Measurements from ENCODE around the gene YIPF2. TPM values are rescaled to one million over a fixed set of nuclear protein-coding genes. Genes with fewer than 3 reads are reported as not detected.

The YIPF2 gene
- total and polyA plus RNA-seq, 2 of the 4 experiments (the other 2 are of a cell fraction) = 61.5 to 78.0 TPM

DNA sequence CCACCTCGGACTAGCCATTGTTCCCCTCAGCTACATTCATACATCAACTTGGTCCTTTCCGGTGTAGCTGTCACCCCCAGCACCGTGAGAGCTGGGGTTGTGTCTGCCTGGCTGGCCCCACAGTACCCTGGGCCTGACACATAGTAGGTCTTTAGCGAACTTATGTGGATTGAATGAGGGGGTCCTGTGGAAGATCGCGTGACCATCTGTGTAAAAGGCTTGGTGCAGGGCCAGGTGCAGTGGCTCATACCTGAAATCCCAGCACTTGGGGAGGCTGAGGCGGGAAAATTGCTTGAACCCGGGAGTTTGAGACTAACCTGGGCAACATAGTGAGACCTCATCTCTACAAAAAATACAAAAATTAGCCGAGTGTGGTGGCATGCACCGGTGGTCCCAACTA is 34.4 kb upstream of the YIPF2 start:
- 0 out of 2 replicates have a peak overlapping the region, but pooled peaks have one; percentile 2 for H3K4me3 ChIP-seq (ENCODE audit: insufficient read depth, low read depth, low read length)

More for the DNA sequence above, 34.4 kb upstream of the YIPF2 start:
- WGBS, 2 experiments (ENCODE audit: extremely low coverage in 2 of 2, insufficient read length in 1 of 2) = 93% methylated on average over 4 of the region's 10 CpGs; no CpG with 5 or more reads in 1 of the 2 experiments
- DNase-seq = no peak
- H4K20me1 ChIP-seq (ENCODE audit: insufficient read depth, low read length) = peaks cover 49% of the 10 kb centered on the region
- H3K23ac ChIP-seq (ENCODE audit: low read depth, low read length) = peak overlapping the region; percentile 90; the same call in 1 of the 2 replicates
- in situ Hi-C loops (cut with MboI; ENCODE audit: low sequenced_read_pairs) (no loop called here), dilution Hi-C loops (cut with HindIII; ENCODE audit: low sequenced_read_pairs, unreplicated experiment) (no loop called here), intact Hi-C loops (cut with micrococcal nuclease) (no loop called here)
- no peak overlapping the region; the same call in 1 of the 2 replicates for H3K9ac ChIP-seq (ENCODE audit: low read depth, low read length)
- no peak overlapping the region for H3K14ac ChIP-seq (replicated peaks; ENCODE audit: low read depth, low read length)
- no peak for TF ChIP-seq NFE2L2 (IDR thresholded peaks at IDR 0.05; ENCODE audit: low read depth, low read length)
- TF ChIP-seq CHD1 (IDR thresholded peaks at IDR 0.05; ENCODE audit: low read depth, low read length) = no peak
- H3K27me3 ChIP-seq (ENCODE audit: control insufficient read depth, insufficient read depth, low read length) = no peaks in the 10 kb centered on the region
- ATAC-seq (ENCODE audit: low read depth) = no peak
- no TSS peak for BruUV-seq (replicated peaks)
- no peak overlapping the region for H2BK120ac ChIP-seq (ENCODE audit: low read depth, low read length)
- peak overlapping the region; percentile 52; the same call in 1 of the 2 replicates for H3K4me2 ChIP-seq (ENCODE audit: low read depth, low read length)
- peaks cover 4 to 53% of the 10 kb centered on the region in 2 experiments; a peak in 3 of 4 replicates for H3K79me1 ChIP-seq (ENCODE audit: low read depth in 1 of 2, low read length in 2 of 2)
- no peak overlapping the region for H2AFZ ChIP-seq (replicated peaks; ENCODE audit: low read length, poor library complexity)
- H3K4me1 ChIP-seq (ENCODE audit: control insufficient read depth, insufficient read depth, low read length) = peaks cover 9% of the 10 kb centered on the region
- H3K4ac ChIP-seq (ENCODE audit: low read depth, low read length) = peak overlapping the region; percentile 8; the same call in 1 of the 2 replicates
- no peaks in the 10 kb centered on the region for H3K36me3 ChIP-seq (ENCODE audit: control insufficient read depth, insufficient read depth, low read length)
- no peak overlapping the region for H3K56ac ChIP-seq (ENCODE audit: extremely low read depth, insufficient read depth, low read length)
- H4K5ac ChIP-seq (ENCODE audit: low read depth, low read length) = peak overlapping the region; percentile 9; the same call in 1 of the 2 replicates
- peak overlapping the region; percentile 23 for H2AK9ac ChIP-seq (replicated peaks; ENCODE audit: low read depth, low read length, poor library complexity)
- ChIA-PET POLR2A (ENCODE audit: unreplicated experiment) (no interaction called here), CTCF (no interaction called here)
- no peak overlapping the region for H2BK20ac ChIP-seq (ENCODE audit: low read depth, low read length)
- H3K18ac ChIP-seq (ENCODE audit: low read depth, low read length) = no peak overlapping the region
- H2BK15ac ChIP-seq (ENCODE audit: low read depth, low read length) = no peak overlapping the region
- peak overlapping the region in 1 of 2 experiments; percentile 39; a peak in 2 of 4 replicates for H4K8ac ChIP-seq (ENCODE audit: low read depth in 2 of 2, low read length in 2 of 2)
- H3K9me1 ChIP-seq (ENCODE audit: insufficient read depth, low read length) = peaks cover 20% of the 10 kb centered on the region
- H2BK5ac ChIP-seq (ENCODE audit: low read depth, low read length, poor library complexity, severe bottlenecking) = no peak overlapping the region
- H3K27ac ChIP-seq (ENCODE audit: insufficient read depth, low read length) = no peak overlapping the region
- H3K9me3 ChIP-seq (ENCODE audit: control insufficient read depth, insufficient read depth, low read length) = no peaks in the 10 kb centered on the region
- peak overlapping the region; percentile 80; the same call in 1 of the 2 replicates for H2AK5ac ChIP-seq (ENCODE audit: low read depth, low read length)
- H4K91ac ChIP-seq (ENCODE audit: insufficient read depth, low read depth, low read length) = no peak overlapping the region
